Fibroblast of skin of abdomen (primary cell): ENCODE results near the gene APOBEC2. TPM values are rescaled to one million over a fixed set of nuclear protein-coding genes. Genes with fewer than 3 reads are reported as not detected.
"Not testable (repeated sequence)": the region's sequence is repeated elsewhere in the genome, so short reads cannot be mapped to it uniquely, and the experiment has no call there.

Source experiments
- DNase-seq: peaks from one replicate; pipeline ENCODE4 v3.0.0-alpha.2; 2013
- polyA plus RNA-seq, 2 experiments: library from polyadenylated mRNA; unstranded; fragments of 120-200 nt; gene quantifications; one replicate each; pipeline ENCODE4 v1.2.1, GENCODE V29; 2013; ENCODE audit not compliant: insufficient read length in 2 of 2

APOBEC2 gene
- polyA plus RNA-seq (2013, experiment 1 of 2; ENCODE audit: insufficient read length): 1.2 TPM
- polyA plus RNA-seq (2013, experiment 2 of 2; ENCODE audit: insufficient read length): 1.1 TPM

GRCh38 chr6:41053041-41053440, at the start of gene APOBEC2:
APOBEC2 (plus strand) TSS chr6:41053202; CDS start chr6:41053348, 146 bp downstream.
- DNase-seq: no peak

GRCh38 chr6:41006217-41006616, 46.8 kb upstream of the APOBEC2 start:
- DNase-seq: peak; percentile 45

GRCh38 chr6:41006980-41007379, 46.0 kb upstream of the APOBEC2 start:
- DNase-seq: not testable (repeated sequence)

- no peak for DNase-seq
These were observed 45.0 kb upstream of the APOBEC2 start for GRCh38 chr6:41008011-41008410.

- DNase-seq: no peak
These were observed 43.3 kb upstream of the APOBEC2 start for GRCh38 chr6:41009669-41010068.

GRCh38 chr6:41011673-41012072, 41.3 kb upstream of the APOBEC2 start:
- no peak for DNase-seq

- DNase-seq: no peak
These were observed 39.4 kb upstream of the APOBEC2 start for GRCh38 chr6:41013466-41014153.

- no peak for DNase-seq
These were observed 38.2 kb upstream of the APOBEC2 start for GRCh38 chr6:41014780-41015179.

- DNase-seq: not testable (repeated sequence)
These were observed 37.1 kb upstream of the APOBEC2 start for GRCh38 chr6:41015860-41016259.

GRCh38 chr6:41017663-41018062, 35.3 kb upstream of the APOBEC2 start:
- no peak for DNase-seq

GRCh38 chr6:41021832-41022231, 31.2 kb upstream of the APOBEC2 start:
- DNase-seq: peak; percentile 79

- DNase-seq: no peak
These were observed 30.7 kb upstream of the APOBEC2 start for GRCh38 chr6:41022294-41022693.

- no peak for DNase-seq
These were observed 29.9 kb upstream of the APOBEC2 start for GRCh38 chr6:41023114-41023513.

GRCh38 chr6:41025966-41026530, 27.0 kb upstream of the APOBEC2 start:
- no peak for DNase-seq

GRCh38 chr6:41027241-41027640, 25.8 kb upstream of the APOBEC2 start:
- no peak for DNase-seq

- peak; percentile 63 for DNase-seq
These were observed 25.0 kb upstream of the APOBEC2 start for GRCh38 chr6:41027799-41028560.

- DNase-seq: no peak
These were observed 24.2 kb upstream of the APOBEC2 start for GRCh38 chr6:41028561-41029412.

GRCh38 chr6:41032830-41033229, 20.2 kb upstream of the APOBEC2 start:
- DNase-seq: no peak

GRCh38 chr6:41033776-41034175, 19.2 kb upstream of the APOBEC2 start:
- no peak for DNase-seq

GRCh38 chr6:41036186-41036585, 16.8 kb upstream of the APOBEC2 start:
- no peak for DNase-seq

GRCh38 chr6:41036601-41037000, 16.4 kb upstream of the APOBEC2 start:
- DNase-seq: no peak

- DNase-seq: no peak
These were observed 15.7 kb upstream of the APOBEC2 start for GRCh38 chr6:41037107-41037900.
